Endodermal cell (in vitro differentiated cells): Measurements from ENCODE around the gene DACH2. TPM values are rescaled to one million over a fixed set of nuclear protein-coding genes. Genes with fewer than 3 reads are reported as not detected.
A peak's percentile ranks its signal among the peaks of the same experiment; 100 is the strongest.

Experiments
- DNase-seq: peaks from one replicate; pipeline ENCODE4 v3.0.0-alpha.2; 2017
- H3K27ac ChIP-seq: 2 replicates; pipeline ENCODE4 v1.5.1; 2013; ENCODE audit warnings: mild to moderate bottlenecking, low read depth, low read length, moderate library complexity
- H3K27me3 ChIP-seq: 2 replicates; pipeline ENCODE4 v1.6.1; 2013; ENCODE audit warnings: mild to moderate bottlenecking, low read length, moderate library complexity; ENCODE audit not compliant: insufficient read depth, control insufficient read depth, poor library complexity, severe bottlenecking
- H3K36me3 ChIP-seq: 2 replicates; pipeline ENCODE4 v1.7.0; 2013; ENCODE audit warnings: mild to moderate bottlenecking, low read length, moderate library complexity; ENCODE audit not compliant: control insufficient read depth, insufficient read depth
- H3K4me1 ChIP-seq: one replicate; pipeline ENCODE4 v1.7.0; 2013; ENCODE audit warnings: low read length; ENCODE audit not compliant: control insufficient read depth, insufficient read depth
- H3K4me3 ChIP-seq: 2 replicates; pipeline ENCODE4 v1.5.1; 2013; ENCODE audit warnings: mild to moderate bottlenecking, low read length, moderate library complexity
- H3K9ac ChIP-seq: 2 replicates; pipeline ENCODE4 v1.6.1; 2013; ENCODE audit warnings: mild to moderate bottlenecking, low read length, moderate library complexity; ENCODE audit not compliant: poor library complexity, severe bottlenecking; ENCODE audit errors: extremely low read depth
- H3K9me3 ChIP-seq: 2 replicates; pipeline ENCODE4 v1.6.1; 2013; ENCODE audit warnings: mild to moderate bottlenecking, low read length, moderate library complexity; ENCODE audit not compliant: control insufficient read depth
- H3K27ac Mint-ChIP-seq: 2 replicates; pipeline ENCODE4 v1.8.0; 2020; ENCODE audit warnings: mixed read lengths
- H3K27me3 Mint-ChIP-seq: 2 replicates; pipeline ENCODE4 v1.8.0; 2021; ENCODE audit warnings: mild to moderate bottlenecking, mixed read lengths; ENCODE audit not compliant: insufficient read depth
- H3K36me3 Mint-ChIP-seq: 2 replicates; pipeline ENCODE4 v1.8.0; 2020; ENCODE audit warnings: low read depth, mixed read lengths
- H3K4me1 Mint-ChIP-seq: 2 replicates; pipeline ENCODE4 v1.8.0; 2020; ENCODE audit warnings: mixed read lengths
- H3K4me3 Mint-ChIP-seq: 2 replicates; pipeline ENCODE4 v1.8.0; 2020; ENCODE audit warnings: mild to moderate bottlenecking, moderate library complexity, mixed read lengths
- H3K9me3 Mint-ChIP-seq: 2 replicates; pipeline ENCODE4 v1.8.0; 2020; ENCODE audit warnings: mild to moderate bottlenecking, mixed read lengths
- CTCF ChIP-seq: fragments of 200-600 bp; sonication (generic); conservative IDR thresholded peaks from 2 replicates; pipeline ENCODE4 v1.5.0; 2021; ENCODE audit warnings: antibody characterized with exemption, mild to moderate bottlenecking
- WGBS, 2 experiments: methylation state at CpG; one replicate each; pipeline versions ENCODE4 v1.1.5 to v1.1.7; 2013; ENCODE audit warnings: missing lambda C conversion rate in 2 of 2, mixed read lengths in 1 of 2; ENCODE audit not compliant: insufficient coverage in 1 of 2, insufficient read length in 1 of 2; 5-methylcytosine and 5-hydroxymethylcytosine counted together
- total RNA-seq, 2 donors: library from RNA; stranded (reverse); fragmentation: NEBNext Ultra II Directional in 1 of 2; extraction: Animal tissue kit (Norgen Biotek cat#: 25700) in 1 of 2; gene quantifications; 2 replicates in 1 of 2; 3 replicates in 1 of 2; pipeline ENCODE4 v1.2.1, GENCODE V29; 2021

Gene DACH2
- total RNA-seq, 2 donors from 2014 or later: 2.2 to 2.3 TPM

DNA sequence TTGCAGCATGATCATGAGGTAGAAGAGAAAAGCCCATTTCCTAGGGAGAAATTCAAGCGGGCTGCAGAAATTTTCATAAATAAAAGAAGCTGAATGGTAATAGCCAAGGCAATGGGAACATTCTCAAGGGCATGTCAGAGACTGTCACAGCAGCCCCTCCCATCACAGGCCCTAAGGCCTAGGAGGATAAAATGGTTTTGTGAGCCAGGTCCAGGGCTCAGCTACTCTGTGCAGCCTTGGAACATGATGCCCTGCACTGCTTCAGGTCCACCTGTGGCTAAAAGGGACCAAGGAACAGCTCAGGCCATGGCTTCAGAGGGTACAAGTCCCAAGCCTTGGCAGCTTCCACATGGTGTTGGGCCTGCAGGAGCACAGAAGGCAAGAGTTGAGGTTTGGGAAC lies 93.3 kb downstream of the DACH2 start:
- H3K27me3 Mint-ChIP-seq: no peaks in the 10 kb centered on the region
- H3K4me1 ChIP-seq: no peaks in the 10 kb centered on the region
- H3K4me3 Mint-ChIP-seq: no peak overlapping the region
- peaks cover 5% of the 10 kb centered on the region for H3K36me3 Mint-ChIP-seq
- no peaks in the 10 kb centered on the region for H3K36me3 ChIP-seq
- no peak overlapping the region for H3K4me3 ChIP-seq
- no peaks in the 10 kb centered on the region for H3K27me3 ChIP-seq
- no peak for DNase-seq
- 93% methylated on average over 1 of the region's 1 CpG; no CpG with 5 or more reads in 1 of the 2 experiments for WGBS, 2 experiments
- no peak for TF ChIP-seq CTCF
- no peak overlapping the region for H3K9ac ChIP-seq
- H3K9me3 Mint-ChIP-seq: peaks cover 36% of the 10 kb centered on the region
- H3K27ac Mint-ChIP-seq: no peak overlapping the region
- no peak overlapping the region for H3K27ac ChIP-seq
- H3K4me1 Mint-ChIP-seq: no peaks in the 10 kb centered on the region
- peaks cover 11% of the 10 kb centered on the region for H3K9me3 ChIP-seq

DNA sequence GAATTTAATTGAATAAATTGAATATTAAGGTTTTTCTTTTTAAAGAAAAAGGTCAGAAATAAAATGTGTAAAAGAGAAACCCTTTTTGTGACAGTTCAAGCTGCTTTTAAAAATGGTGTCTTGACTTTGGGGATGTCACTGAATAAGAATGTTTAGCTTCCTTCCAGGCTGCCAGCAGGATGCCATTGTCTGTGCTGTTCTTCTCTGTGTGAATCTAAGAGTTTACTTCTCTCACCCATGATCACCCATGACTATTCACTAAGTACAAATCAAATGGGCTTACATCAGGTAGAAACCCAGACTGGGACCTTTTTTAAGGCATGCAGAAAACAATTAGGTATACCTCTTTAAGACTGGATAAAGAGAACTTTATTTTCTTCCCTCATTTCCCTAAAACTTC lies 115.3 kb downstream of the DACH2 start:
- H3K27ac Mint-ChIP-seq: peak overlapping the region; percentile 90
- DNase-seq: peak; percentile 79
- no peak overlapping the region for H3K4me3 Mint-ChIP-seq
- Histone ChIP-seq H3K9ac (no peak overlapping the region), H3K36me3 (no peaks in the 10 kb centered on the region), H3K9me3 (no peaks in the 10 kb centered on the region), H3K4me1 (no peaks in the 10 kb centered on the region), H3K27ac (no peak overlapping the region), H3K4me3 (no peak overlapping the region), H3K27me3 (no peaks in the 10 kb centered on the region)
- TF ChIP-seq CTCF: no peak
- peaks cover 31% of the 10 kb centered on the region for H3K4me1 Mint-ChIP-seq
- no peaks in the 10 kb centered on the region for H3K36me3 Mint-ChIP-seq
- H3K27me3 Mint-ChIP-seq: no peaks in the 10 kb centered on the region
- H3K9me3 Mint-ChIP-seq: no peaks in the 10 kb centered on the region

GRCh38 chrX:86295293-86295692 lies 147.0 kb downstream of the DACH2 start:
- no peaks in the 10 kb centered on the region for H3K9me3 ChIP-seq
- H3K4me1 Mint-ChIP-seq: peaks cover 5% of the 10 kb centered on the region
- peak; percentile 41 for DNase-seq
- H3K9ac ChIP-seq: no peak overlapping the region
- H3K27me3 Mint-ChIP-seq: no peaks in the 10 kb centered on the region
- no peaks in the 10 kb centered on the region for H3K4me1 ChIP-seq
- TF ChIP-seq CTCF: no peak
- H3K4me3 Mint-ChIP-seq: peak overlapping the region; percentile 59
- peaks cover 15% of the 10 kb centered on the region for H3K9me3 Mint-ChIP-seq
- whole genome bisulfite sequencing, 2 experiments: 81% methylated on average over 10 of the region's 10 CpGs; no CpG with 5 or more reads in 1 of the 2 experiments
- no peak overlapping the region for H3K27ac ChIP-seq
- peak overlapping the region; percentile 74 for H3K27ac Mint-ChIP-seq
- no peaks in the 10 kb centered on the region for H3K36me3 Mint-ChIP-seq
- no peaks in the 10 kb centered on the region for H3K27me3 ChIP-seq
- no peaks in the 10 kb centered on the region for H3K36me3 ChIP-seq
- H3K4me3 ChIP-seq: no peak overlapping the region
